Measurements from ENCODE around the gene ATP6V1B1.

The ATP6V1B1 gene

GRCh38 chr2:70902067-70902442 lies 33.6 kb upstream of the ATP6V1B1 start:
- DNase-seq, result no peak

- DNase-seq, result no peak
Observed at GRCh38 chr2:70902579-70902978, 33.1 kb upstream of the ATP6V1B1 start.

GRCh38 chr2:70903171-70903570 lies 32.5 kb upstream of the ATP6V1B1 start:
- DNase-seq, result no peak

- DNase-seq, result no peak
Observed at GRCh38 chr2:70903641-70904340, 31.9 kb upstream of the ATP6V1B1 start.

GRCh38 chr2:70904371-70905216 lies 31.1 kb upstream of the ATP6V1B1 start:
- no peak for DNase-seq

GRCh38 chr2:70905443-70906421 lies 30.0 kb upstream of the ATP6V1B1 start:
- DNase-seq, result no peak

GRCh38 chr2:70906439-70907005 lies 29.2 kb upstream of the ATP6V1B1 start:
- no peak for DNase-seq

- DNase-seq, result no peak
Observed at GRCh38 chr2:70907130-70908057, 28.3 kb upstream of the ATP6V1B1 start.

GRCh38 chr2:70916291-70916690 lies 19.4 kb upstream of the ATP6V1B1 start:
- no peak for DNase-seq

GRCh38 chr2:70918016-70918415 lies 17.7 kb upstream of the ATP6V1B1 start:
- no peak for DNase-seq

GRCh38 chr2:70919672-70920366 lies 15.9 kb upstream of the ATP6V1B1 start:
- peak; percentile 87 for DNase-seq

- no peak for DNase-seq
Observed at GRCh38 chr2:70920367-70920715, 15.4 kb upstream of the ATP6V1B1 start.

GRCh38 chr2:70921031-70921430 lies 14.7 kb upstream of the ATP6V1B1 start:
- DNase-seq, result no peak

GRCh38 chr2:70921839-70922234 lies 13.9 kb upstream of the ATP6V1B1 start:
- no peak for DNase-seq

- no peak for DNase-seq
Observed at GRCh38 chr2:70922235-70923234, 13.2 kb upstream of the ATP6V1B1 start.

GRCh38 chr2:70923378-70924015 lies 12.2 kb upstream of the ATP6V1B1 start:
- DNase-seq, result peak; percentile 50

GRCh38 chr2:70926042-70926441 lies 9.7 kb upstream of the ATP6V1B1 start:
- DNase-seq, result no peak

GRCh38 chr2:70927138-70927537 lies 8.6 kb upstream of the ATP6V1B1 start:
- DNase-seq, result no peak

GRCh38 chr2:70927641-70928040 lies 8.1 kb upstream of the ATP6V1B1 start:
- no peak for DNase-seq

All from activated CD4-positive, alpha-beta T cell treated with anti-CD3 and anti-CD28 coated beads, Interleukin-2, Interleukin-6, amounts not matched to agents 100 ng/mL and 50 ng/mL, durations not matched to agents 16 hours and 8 hours (primary cell).